B cell (primary cell): ENCODE data around the gene TMEM106C. TPM values are rescaled to one million over a fixed set of nuclear protein-coding genes. Genes with fewer than 3 reads are reported as not detected.

Source experiments
- ATAC-seq: fragments of 200-7000 bp; cut with Tn5 transposase; one replicate; pipeline ENCODE4 v1.10.0; 2021; ENCODE audit warnings: low read depth, mild to moderate bottlenecking, moderate number of reproducible peaks, moderate library complexity
- CTCF ChIA-PET: fragments of 350-600 bp; sonication (Branson Sonifier 250); formaldehyde crosslinking; loops from one replicate; lab custom pipeline; 2021; ENCODE audit warnings: antibody characterized with exemption, inconsistent platforms; lab: Charles Lee
- POLR2A ChIA-PET: fragments of 350-600 bp; sonication (Branson Sonifier 250); formaldehyde crosslinking; loops from one replicate; lab custom pipeline; 2021; ENCODE audit warnings: antibody characterized with exemption; lab: Charles Lee
- DNase-seq: peaks from one replicate; pipeline ENCODE4 v3.0.0; 2013
- H2AFZ ChIP-seq: 2 replicates; pipeline ENCODE4 v1.6.1; 2012; ENCODE audit warnings: mild to moderate bottlenecking, low read depth, low read length; ENCODE audit not compliant: insufficient read depth, poor library complexity, severe bottlenecking
- H3K27ac ChIP-seq, 2 donors: 1 replicate in 1 of 2; 2 replicates in 1 of 2; pipeline ENCODE4 v1.5.1; 2012 to 2013; ENCODE audit warnings: low read length in 2 of 2, mild to moderate bottlenecking in 2 of 2, moderate library complexity in 1 of 2
- H3K27me3 ChIP-seq, 4 experiments: fragments of 200-600 bp in 1 of 4; sonication (generic) in 1 of 4; replicated peaks in 1 of 4; 1 replicate in 2 of 4; 2 replicates in 2 of 4; pipeline versions ENCODE4 v1.6.1 to v1.7.0; 2013 to 2016; ENCODE audit warnings: low read length in 3 of 4, mild to moderate bottlenecking in 2 of 4, mixed read lengths in 1 of 4, moderate library complexity in 1 of 4; ENCODE audit not compliant: insufficient read depth in 4 of 4, control insufficient read depth in 3 of 4; ENCODE audit errors: control extremely low read depth in 1 of 4
- H3K36me3 ChIP-seq, 2 experiments: replicated peaks in 1 of 2; 1 replicate in 1 of 2; 2 replicates in 1 of 2; pipeline versions ENCODE4 v1.6.1 to v1.7.1; 2013; ENCODE audit warnings: low read length in 1 of 2; ENCODE audit not compliant: insufficient read depth in 2 of 2, control insufficient read depth in 1 of 2; ENCODE audit errors: control extremely low read depth in 1 of 2, extremely low read depth in 1 of 2
- H3K4me1 ChIP-seq, 2 donors: fragments of 200-600 bp in 1 of 2; sonication (generic) in 1 of 2; 1 replicate in 1 of 2; 2 replicates in 1 of 2; pipeline versions ENCODE4 v1.5.1 to v1.6.1; 2013 to 2017; ENCODE audit warnings: low read length in 2 of 2; ENCODE audit not compliant: control insufficient read depth in 2 of 2, insufficient read depth in 2 of 2
- H3K4me2 ChIP-seq: replicated peaks from 2 replicates; pipeline ENCODE3; 2012; ENCODE audit warnings: mild to moderate bottlenecking, low read depth, low read length; ENCODE audit not compliant: poor library complexity, severe bottlenecking
- H3K4me3 ChIP-seq, 5 experiments: fragments of 200-600 bp in 1 of 5; sonication (generic) in 1 of 5; 1 replicate in 3 of 5; 2 replicates in 2 of 5; pipeline versions ENCODE4 v1.5.1 to v1.7.0; 2011 to 2016; ENCODE audit warnings: low read length in 4 of 5, mild to moderate bottlenecking in 4 of 5, low read depth in 2 of 5, control low read depth in 1 of 5, moderate library complexity in 1 of 5; ENCODE audit not compliant: insufficient read depth in 1 of 5; ENCODE audit errors: control extremely low read depth in 1 of 5, extremely low read depth in 1 of 5
- H3K79me2 ChIP-seq: fragments of 200-600 bp; sonication (generic); one replicate; pipeline ENCODE4 v1.6.0; 2016; ENCODE audit warnings: low read length; ENCODE audit not compliant: control insufficient read depth, insufficient read depth
- H3K9ac ChIP-seq: fragments of 200-600 bp; sonication (generic); 2 replicates; pipeline ENCODE4 v1.6.1; 2017; ENCODE audit warnings: mild to moderate bottlenecking, low read length, moderate library complexity
- H3K9me3 ChIP-seq, 3 donors: one replicate each; pipeline versions ENCODE4 v1.6.1 to v1.7.1; 2013; ENCODE audit warnings: low read length in 2 of 3; ENCODE audit not compliant: control insufficient read depth in 2 of 3, insufficient read depth in 1 of 3; ENCODE audit errors: control extremely low read depth in 1 of 3
- H4K20me1 ChIP-seq: 2 replicates; pipeline ENCODE4 v1.6.0; 2012; ENCODE audit warnings: mild to moderate bottlenecking, low read length; ENCODE audit not compliant: insufficient read depth, control insufficient read depth, poor library complexity, severe bottlenecking
- H3K27ac Mint-ChIP-seq: one replicate; pipeline ENCODE4 v1.8.0; 2021; ENCODE audit warnings: mixed read lengths
- H3K27me3 Mint-ChIP-seq: one replicate; pipeline ENCODE4 v1.8.0; 2021; ENCODE audit warnings: mixed read lengths
- H3K4me1 Mint-ChIP-seq: one replicate; pipeline ENCODE4 v1.8.0; 2021; ENCODE audit warnings: mixed read lengths
- H3K4me3 Mint-ChIP-seq: one replicate; pipeline ENCODE4 v1.8.0; 2021; ENCODE audit warnings: mixed read lengths
- H3K9me3 Mint-ChIP-seq: one replicate; pipeline ENCODE4 v1.8.0; 2022; ENCODE audit warnings: mixed read lengths; ENCODE audit not compliant: insufficient read depth
- CTCF ChIP-seq: fragments of 200-600 bp; IDR thresholded peaks from one replicate; pipeline ENCODE4 v1.8.0; 2022; ENCODE audit warnings: antibody characterized with exemption, mild to moderate bottlenecking
- EZH2 ChIP-seq: IDR thresholded peaks from 2 replicates; pipeline ENCODE4 v1.6.1; 2012; ENCODE audit warnings: borderline replicate concordance, low read depth, mild to moderate bottlenecking, moderate library complexity, low read length; ENCODE audit not compliant: insufficient read depth, poor library complexity, severe bottlenecking
- WGBS: methylation state at CpG from one replicate; pipeline ENCODE4 v1.1.5; 2013; ENCODE audit warnings: missing lambda C conversion rate; ENCODE audit not compliant: insufficient coverage; 5-methylcytosine and 5-hydroxymethylcytosine counted together
- intact Hi-C: fragments of 100-400 bp; cut with micrococcal nuclease; formaldehyde crosslinking; loops from one replicate; pipeline ENCODE4 v1.10.0; 2022
- polyA plus RNA-seq: library from polyadenylated mRNA; depleted of rRNA; stranded (reverse); fragments of >200 nt; gene quantifications from 2 replicates; pipeline ENCODE4 v1.2.3, GENCODE V29; 2012
- total RNA-seq, 2 donors: library from RNA; stranded (reverse); fragments of 120-200 nt in 1 of 2; gene quantifications; 1 replicate in 1 of 2; 2 replicates in 1 of 2; pipeline versions ENCODE4 v1.2.3 to v1.2.4, GENCODE V29; 2013 to 2022

TMEM106C gene
- total and polyA plus RNA-seq, 2 donors (not counting 1 experiment from before 2014, with no cell fraction given): 37.5 to 44.2 TPM

DNA sequence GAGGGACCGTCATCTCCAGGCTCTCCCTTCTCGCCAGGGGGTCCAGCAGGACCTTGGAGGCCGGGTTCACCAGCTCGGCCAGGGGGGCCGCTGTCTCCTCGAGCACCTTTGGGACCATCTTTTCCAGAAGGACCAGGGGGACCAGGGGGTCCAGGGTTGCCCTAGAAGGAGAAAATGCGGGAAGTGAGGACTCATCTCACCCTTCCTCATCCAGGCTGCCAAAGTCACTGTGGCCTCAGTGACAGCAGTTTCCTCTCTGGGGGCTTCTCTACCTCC, 15.1 kb downstream of the TMEM106C start:
- H3K4me1 Mint-ChIP-seq: no peaks in the 10 kb centered on the region
- no peaks in the 10 kb centered on the region for H3K9me3 Mint-ChIP-seq
- no peak for DNase-seq
- no peak overlapping the region for H3K4me3 ChIP-seq
- no peak overlapping the region for H3K27ac Mint-ChIP-seq
- no peak overlapping the region for H3K27ac ChIP-seq
- ChIA-PET POLR2A (no interaction called here), CTCF (no interaction called here)
- H3K36me3 ChIP-seq: no peaks in the 10 kb centered on the region
- no peak for TF ChIP-seq CTCF
- TF ChIP-seq EZH2: no peak
- no peak for ATAC-seq
- no peaks in the 10 kb centered on the region for H3K4me1 ChIP-seq
- intact Hi-C loops: no loop called here
- H3K27me3 Mint-ChIP-seq: peaks cover 5% of the 10 kb centered on the region
- no peaks in the 10 kb centered on the region for H4K20me1 ChIP-seq
- H3K4me3 Mint-ChIP-seq: no peak overlapping the region
- no peak overlapping the region for H2AFZ ChIP-seq
- peaks cover 0 to 5% (median 2%) of the 10 kb centered on the region in 4 experiments for H3K27me3 ChIP-seq
- peaks cover 0 to 3% (median 0%) of the 10 kb centered on the region in 3 donors for H3K9me3 ChIP-seq
- no peaks in the 10 kb centered on the region for H3K79me2 ChIP-seq
- no peak overlapping the region for H3K4me2 ChIP-seq
- H3K9ac ChIP-seq: no peak overlapping the region
- 84% methylated on average over 6 of the region's 7 CpGs for whole genome bisulfite sequencing

DNA sequence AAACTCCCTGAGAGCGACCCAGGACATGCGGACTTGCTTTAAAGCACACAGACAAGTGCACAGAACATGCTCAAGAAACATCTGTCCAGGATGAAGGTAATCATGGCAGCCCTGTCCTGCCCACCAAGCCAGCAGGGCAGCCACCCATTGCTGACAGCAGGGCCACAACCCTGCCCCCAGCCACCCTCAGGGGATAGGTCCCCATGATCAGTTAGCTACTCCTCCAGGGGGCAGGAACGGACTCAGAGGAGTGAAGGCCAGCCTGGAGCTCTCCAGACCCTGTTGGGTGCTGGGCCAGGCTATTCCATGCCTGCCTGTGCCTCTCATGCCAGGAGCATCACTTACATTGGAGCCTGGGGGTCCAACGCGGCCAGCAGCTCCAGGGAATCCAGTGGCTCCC, 15.8 kb downstream of the TMEM106C start:
- Histone ChIP-seq H3K9ac (no peak overlapping the region), H3K36me3 (no peaks in the 10 kb centered on the region), H3K4me3 (no peak overlapping the region), H3K27ac (no peak overlapping the region), H3K27me3 (peaks cover 0 to 7% (median 3%) of the 10 kb centered on the region in 4 experiments), H3K4me1 (no peaks in the 10 kb centered on the region), H4K20me1 (no peaks in the 10 kb centered on the region), H3K79me2 (no peaks in the 10 kb centered on the region), H3K9me3 (peaks cover 0 to 3% (median 0%) of the 10 kb centered on the region in 3 donors), H3K4me2 (no peak overlapping the region), H2AFZ (no peak overlapping the region)
- no peak for ATAC-seq
- DNase-seq: no peak
- Mint-ChIP-seq H3K4me1 (no peaks in the 10 kb centered on the region), H3K9me3 (no peaks in the 10 kb centered on the region), H3K4me3 (no peak overlapping the region), H3K27ac (no peak overlapping the region), H3K27me3 (peaks cover 5% of the 10 kb centered on the region)
- 88% methylated on average over 5 of the region's 5 CpGs for WGBS
- intact Hi-C loops: no loop called here
- CTCF ChIA-PET: no interaction called here
- TF ChIP-seq CTCF (no peak), EZH2 (no peak)
- POLR2A ChIA-PET: interaction anchor here (0.7 kb wide), 1 partner anchor 131 kb away, joined by 6 read pairs; no protein-coding TSS in a partner anchor
